ENCODE measurements around the gene C1orf146.

DNA sequence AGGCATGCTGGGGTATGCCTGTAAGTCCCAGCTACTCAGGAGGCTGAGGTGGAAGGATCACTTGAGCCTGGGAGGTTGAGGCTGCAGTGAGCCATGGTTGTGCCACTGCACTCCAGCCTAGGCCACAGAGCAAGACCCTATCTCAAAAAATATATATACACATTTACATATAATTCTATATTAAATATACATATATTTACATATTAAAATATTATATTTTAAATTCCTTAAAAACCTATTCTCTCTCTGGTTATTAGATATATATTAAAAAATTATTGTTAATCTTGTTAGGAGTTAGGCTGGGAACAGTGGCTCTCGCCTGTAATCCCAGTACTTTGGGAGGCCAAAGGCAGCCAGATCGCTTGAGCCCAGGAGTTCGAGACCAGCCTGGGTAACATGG, 58.4 kb downstream of the C1orf146 start:
- TF ChIP-seq, protein P1, sequence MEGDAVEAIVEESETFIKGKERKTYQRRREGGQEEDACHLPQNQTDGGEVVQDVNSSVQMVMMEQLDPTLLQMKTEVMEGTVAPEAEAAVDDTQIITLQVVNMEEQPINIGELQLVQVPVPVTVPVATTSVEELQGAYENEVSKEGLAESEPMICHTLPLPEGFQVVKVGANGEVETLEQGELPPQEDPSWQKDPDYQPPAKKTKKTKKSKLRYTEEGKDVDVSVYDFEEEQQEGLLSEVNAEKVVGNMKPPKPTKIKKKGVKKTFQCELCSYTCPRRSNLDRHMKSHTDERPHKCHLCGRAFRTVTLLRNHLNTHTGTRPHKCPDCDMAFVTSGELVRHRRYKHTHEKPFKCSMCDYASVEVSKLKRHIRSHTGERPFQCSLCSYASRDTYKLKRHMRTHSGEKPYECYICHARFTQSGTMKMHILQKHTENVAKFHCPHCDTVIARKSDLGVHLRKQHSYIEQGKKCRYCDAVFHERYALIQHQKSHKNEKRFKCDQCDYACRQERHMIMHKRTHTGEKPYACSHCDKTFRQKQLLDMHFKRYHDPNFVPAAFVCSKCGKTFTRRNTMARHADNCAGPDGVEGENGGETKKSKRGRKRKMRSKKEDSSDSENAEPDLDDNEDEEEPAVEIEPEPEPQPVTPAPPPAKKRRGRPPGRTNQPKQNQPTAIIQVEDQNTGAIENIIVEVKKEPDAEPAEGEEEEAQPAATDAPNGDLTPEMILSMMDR (conservative IDR thresholded peaks at IDR 0.05) = no peak
- TF ChIP-seq ZFX (IDR thresholded peaks at IDR 0.05) = no peak
